Bronchial epithelial cell (primary cell): ENCODE measurements around the gene YBX1. TPM values are rescaled to one million over a fixed set of nuclear protein-coding genes. Genes with fewer than 3 reads are reported as not detected.

Experiments
- DNase-seq: peaks from one replicate; pipeline ENCODE4 v3.0.0-alpha.2; 2010; ENCODE audit warnings: low read depth
- FAIRE-seq: peaks from 2 replicates; lab custom pipeline; 2011; peaks lifted over from hg19 to GRCh38; lab: Jason Lieb, UNC
- H3K27me3 ChIP-seq: 2 replicates; pipeline ENCODE4 v1.5.1; 2011; ENCODE audit warnings: low read length; ENCODE audit not compliant: control insufficient read depth, insufficient read depth
- H3K36me3 ChIP-seq: 2 replicates; pipeline ENCODE4 v1.5.1; 2011; ENCODE audit warnings: low read length; ENCODE audit not compliant: control insufficient read depth, insufficient read depth
- H3K4me3 ChIP-seq: 2 replicates; pipeline ENCODE4 v1.5.1; 2011; ENCODE audit warnings: mild to moderate bottlenecking, low read depth, low read length, control low read depth
- CTCF ChIP-seq: IDR thresholded peaks from 2 replicates; pipeline ENCODE4 v1.5.1; 2011; ENCODE audit warnings: mild to moderate bottlenecking, moderate library complexity, low read length, control low read depth, inconsistent platforms; ENCODE audit not compliant: insufficient read depth, severe bottlenecking
- total RNA-seq: library from RNA; depleted of rRNA; stranded (reverse); fragments of >200 nt; gene quantifications from 2 replicates; pipeline ENCODE4 v1.2.1, GENCODE V29; 2014

YBX1 gene
- total RNA-seq, 1 donor from 2014 or later: 1,188 TPM

- DNase-seq (no peak), FAIRE-seq (no peak)
- Histone ChIP-seq H3K4me3 (no peak overlapping the region), H3K36me3 (peaks cover 6% of the 10 kb centered on the region), H3K27me3 (no peaks in the 10 kb centered on the region)
- TF ChIP-seq CTCF: no peak
Measured at GRCh38 chr1:42691157-42691498, 8.9 kb downstream of the YBX1 start.

GRCh38 chr1:42692461-42692860 lies 10.2 kb downstream of the YBX1 start:
- FAIRE-seq (no peak), DNase-seq (peak; percentile 46)
- H3K4me3 ChIP-seq: no peak overlapping the region
- TF ChIP-seq CTCF: no peak
- peaks cover 12% of the 10 kb centered on the region for H3K36me3 ChIP-seq
- H3K27me3 ChIP-seq: no peaks in the 10 kb centered on the region

- Histone ChIP-seq H3K27me3 (no peaks in the 10 kb centered on the region), H3K4me3 (no peak overlapping the region), H3K36me3 (peaks cover 13% of the 10 kb centered on the region)
- no peak for TF ChIP-seq CTCF
- DNase-seq (no peak), FAIRE-seq (no peak)
Measured at GRCh38 chr1:42692911-42693310, 10.7 kb downstream of the YBX1 start.

GRCh38 chr1:42698081-42698813 lies 16.0 kb downstream of the YBX1 start:
- Histone ChIP-seq H3K27me3 (no peaks in the 10 kb centered on the region), H3K36me3 (peaks cover 15% of the 10 kb centered on the region), H3K4me3 (no peak overlapping the region)
- FAIRE-seq: no peak
- no peak for TF ChIP-seq CTCF
- DNase-seq: no peak

- FAIRE-seq: no peak
- Histone ChIP-seq H3K27me3 (no peaks in the 10 kb centered on the region), H3K36me3 (peaks cover 21% of the 10 kb centered on the region), H3K4me3 (no peak overlapping the region)
- TF ChIP-seq CTCF: no peak
- DNase-seq: no peak
Measured at GRCh38 chr1:42700006-42700405, 17.8 kb downstream of the YBX1 start.
